ENCODE data around the gene EVA1C.
"Not testable (repeated sequence)": the region's sequence is repeated elsewhere in the genome, so short reads cannot be mapped to it uniquely, and the experiment has no call there.

Gene EVA1C

GRCh38 chr21:32507342-32507919, 94.9 kb downstream of the EVA1C start:
- Histone ChIP-seq H3K36me3 (ENCODE audit: insufficient read depth, insufficient read length, low read length) (no peaks in the 10 kb centered on the region), H3K9me3 (ENCODE audit: insufficient read depth, low read length) (no peaks in the 10 kb centered on the region), H3K27me3 (ENCODE audit: insufficient read depth, insufficient read length) (no peaks in the 10 kb centered on the region), H3K9ac (ENCODE audit: insufficient read length, low read depth) (no peak overlapping the region), H3K4me3 (ENCODE audit: insufficient read length, low read depth) (no peak overlapping the region), H3K4me1 (ENCODE audit: insufficient read depth, insufficient read length) (no peaks in the 10 kb centered on the region)
- TF ChIP-seq YY1 (IDR thresholded peaks at IDR 0.05; ENCODE audit: insufficient read depth, insufficient read length) (no peak), ZNF274 (IDR thresholded peaks at IDR 0.05; ENCODE audit: low read depth, low read length) (no peak)
- no peak for DNase-seq (ENCODE audit: low read depth, low spot score)

GRCh38 chr21:32508036-32508435, 95.5 kb downstream of the EVA1C start:
- H3K36me3 ChIP-seq (ENCODE audit: insufficient read depth, insufficient read length, low read length); H3K9ac ChIP-seq (ENCODE audit: insufficient read length, low read depth); H3K4me1 ChIP-seq (ENCODE audit: insufficient read depth, insufficient read length); H3K4me3 ChIP-seq (ENCODE audit: insufficient read length, low read depth); DNase-seq (ENCODE audit: low read depth, low spot score); H3K27me3 ChIP-seq (ENCODE audit: insufficient read depth, insufficient read length); H3K9me3 ChIP-seq (ENCODE audit: insufficient read depth, low read length): not testable (repeated sequence)

GRCh38 chr21:32508558-32508957, 96.1 kb downstream of the EVA1C start:
- H3K9ac ChIP-seq (ENCODE audit: insufficient read length, low read depth): no peak overlapping the region
- no peaks in the 10 kb centered on the region for H3K4me1 ChIP-seq (ENCODE audit: insufficient read depth, insufficient read length)
- no peaks in the 10 kb centered on the region for H3K9me3 ChIP-seq (ENCODE audit: insufficient read depth, low read length)
- TF ChIP-seq YY1 (IDR thresholded peaks at IDR 0.05; ENCODE audit: insufficient read depth, insufficient read length): no peak
- no peak for TF ChIP-seq ZNF274 (IDR thresholded peaks at IDR 0.05; ENCODE audit: low read depth, low read length)
- TF ChIP-seq SUZ12 (IDR thresholded peaks at IDR 0.05; ENCODE audit: extremely low read depth, insufficient read depth, insufficient read length): no peak
- no peaks in the 10 kb centered on the region for H3K36me3 ChIP-seq (ENCODE audit: insufficient read depth, insufficient read length, low read length)
- H3K27me3 ChIP-seq (ENCODE audit: insufficient read depth, insufficient read length): no peaks in the 10 kb centered on the region
- no peak overlapping the region for H3K4me3 ChIP-seq (ENCODE audit: insufficient read length, low read depth)
- no peak for DNase-seq (ENCODE audit: low read depth, low spot score)

GRCh38 chr21:32508975-32509374, 96.5 kb downstream of the EVA1C start:
- H3K9me3 ChIP-seq (ENCODE audit: insufficient read depth, low read length); H3K36me3 ChIP-seq (ENCODE audit: insufficient read depth, insufficient read length, low read length); H3K27me3 ChIP-seq (ENCODE audit: insufficient read depth, insufficient read length); H3K4me3 ChIP-seq (ENCODE audit: insufficient read length, low read depth); DNase-seq (ENCODE audit: low read depth, low spot score); H3K4me1 ChIP-seq (ENCODE audit: insufficient read depth, insufficient read length); H3K9ac ChIP-seq (ENCODE audit: insufficient read length, low read depth): not testable (repeated sequence)

- Histone ChIP-seq H3K36me3 (ENCODE audit: insufficient read depth, insufficient read length, low read length) (no peaks in the 10 kb centered on the region), H3K9me3 (ENCODE audit: insufficient read depth, low read length) (no peaks in the 10 kb centered on the region), H3K9ac (ENCODE audit: insufficient read length, low read depth) (no peak overlapping the region), H3K4me3 (ENCODE audit: insufficient read length, low read depth) (no peak overlapping the region), H3K27me3 (ENCODE audit: insufficient read depth, insufficient read length) (no peaks in the 10 kb centered on the region), H3K4me1 (ENCODE audit: insufficient read depth, insufficient read length) (no peaks in the 10 kb centered on the region)
- DNase-seq (ENCODE audit: low read depth, low spot score): no peak
- TF ChIP-seq ZNF274 (IDR thresholded peaks at IDR 0.05; ENCODE audit: low read depth, low read length): no peak
- no peak for TF ChIP-seq SUZ12 (IDR thresholded peaks at IDR 0.05; ENCODE audit: extremely low read depth, insufficient read depth, insufficient read length)
- no peak for TF ChIP-seq YY1 (IDR thresholded peaks at IDR 0.05; ENCODE audit: insufficient read depth, insufficient read length)
Measured at GRCh38 chr21:32514275-32515055, 102.0 kb downstream of the EVA1C start.

- Histone ChIP-seq H3K27me3 (ENCODE audit: insufficient read depth, insufficient read length) (no peaks in the 10 kb centered on the region), H3K9ac (ENCODE audit: insufficient read length, low read depth) (no peak overlapping the region)
- TF ChIP-seq ZNF274 (IDR thresholded peaks at IDR 0.05; ENCODE audit: low read depth, low read length) (no peak), YY1 (IDR thresholded peaks at IDR 0.05; ENCODE audit: insufficient read depth, insufficient read length) (no peak), SUZ12 (IDR thresholded peaks at IDR 0.05; ENCODE audit: extremely low read depth, insufficient read depth, insufficient read length) (no peak)
Measured at GRCh38 chr21:32515874-32516273, 103.4 kb downstream of the EVA1C start.

GRCh38 chr21:32516756-32517649, 104.5 kb downstream of the EVA1C start:
- no peaks in the 10 kb centered on the region for H3K27me3 ChIP-seq (ENCODE audit: insufficient read depth, insufficient read length)
- H3K4me3 ChIP-seq (ENCODE audit: insufficient read length, low read depth): no peak overlapping the region
- TF ChIP-seq ZNF274 (IDR thresholded peaks at IDR 0.05; ENCODE audit: low read depth, low read length): no peak
- no peak for TF ChIP-seq SUZ12 (IDR thresholded peaks at IDR 0.05; ENCODE audit: extremely low read depth, insufficient read depth, insufficient read length)
- TF ChIP-seq YY1 (IDR thresholded peaks at IDR 0.05; ENCODE audit: insufficient read depth, insufficient read length): no peak
- H3K9ac ChIP-seq (ENCODE audit: insufficient read length, low read depth): no peak overlapping the region
- no peaks in the 10 kb centered on the region for H3K36me3 ChIP-seq (ENCODE audit: insufficient read depth, insufficient read length, low read length)
- H3K9me3 ChIP-seq (ENCODE audit: insufficient read depth, low read length): no peaks in the 10 kb centered on the region
- DNase-seq (ENCODE audit: low read depth, low spot score): no peak
- peaks cover 2% of the 10 kb centered on the region for H3K4me1 ChIP-seq (ENCODE audit: insufficient read depth, insufficient read length)

More at GRCh38 chr21:32515874-32516273, 103.4 kb downstream of the EVA1C start:
- DNase-seq (ENCODE audit: low read depth, low spot score): no peak
- Histone ChIP-seq H3K4me3 (ENCODE audit: insufficient read length, low read depth) (no peak overlapping the region), H3K36me3 (ENCODE audit: insufficient read depth, insufficient read length, low read length) (no peaks in the 10 kb centered on the region), H3K9me3 (ENCODE audit: insufficient read depth, low read length) (no peaks in the 10 kb centered on the region), H3K4me1 (ENCODE audit: insufficient read depth, insufficient read length) (no peaks in the 10 kb centered on the region)
